GM19043 (cell line): ENCODE data around the gene FAM168A.
"Not testable (repeated sequence)": the region's sequence is repeated elsewhere in the genome, so short reads cannot be mapped to it uniquely, and the experiment has no call there.

ENCODE experiments used
- ATAC-seq: cut with Tn5 transposase; IDR thresholded peaks from one replicate; pipeline ENCODE4 v1.9.1; 2021; ENCODE audit warnings: low read depth; ENCODE audit not compliant: unreplicated experiment

FAM168A gene

DNA sequence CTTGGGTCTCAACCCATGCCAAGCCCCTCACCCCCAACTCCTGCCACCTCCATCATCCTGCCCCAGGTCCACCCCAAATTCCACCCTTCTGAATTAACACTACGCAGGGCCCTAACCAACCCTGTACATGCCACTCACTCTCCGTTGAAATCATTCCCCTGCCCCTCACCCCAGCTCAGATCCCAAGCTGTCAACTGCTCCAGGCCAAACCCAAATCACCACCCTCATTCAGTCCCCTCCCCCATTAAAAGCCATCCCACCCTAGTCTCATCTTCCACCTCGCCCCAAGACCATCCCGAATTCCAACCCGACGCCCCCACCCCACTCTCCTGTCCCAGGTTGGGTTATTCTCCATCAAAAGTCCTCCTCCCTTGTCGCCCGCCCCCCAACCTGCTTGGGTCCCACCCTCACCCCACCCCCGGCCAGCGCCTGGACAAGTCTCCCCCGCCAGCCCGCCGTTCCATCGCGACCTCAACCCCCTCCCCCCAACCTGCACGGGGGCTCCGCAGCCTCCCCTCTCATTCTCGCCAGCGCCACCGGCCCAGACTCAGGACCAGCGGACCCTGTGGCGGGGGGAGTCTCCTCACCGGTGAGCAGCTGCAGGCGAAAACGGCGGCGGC is 466 bp downstream of the FAM168A start:
- no peak for ATAC-seq

GRCh38 chr11:73596547-73596946 is 1.4 kb downstream of the FAM168A start:
- ATAC-seq = no peak

GRCh38 chr11:73592640-73593039 is 5.3 kb downstream of the FAM168A start:
- ATAC-seq = no peak

DNA sequence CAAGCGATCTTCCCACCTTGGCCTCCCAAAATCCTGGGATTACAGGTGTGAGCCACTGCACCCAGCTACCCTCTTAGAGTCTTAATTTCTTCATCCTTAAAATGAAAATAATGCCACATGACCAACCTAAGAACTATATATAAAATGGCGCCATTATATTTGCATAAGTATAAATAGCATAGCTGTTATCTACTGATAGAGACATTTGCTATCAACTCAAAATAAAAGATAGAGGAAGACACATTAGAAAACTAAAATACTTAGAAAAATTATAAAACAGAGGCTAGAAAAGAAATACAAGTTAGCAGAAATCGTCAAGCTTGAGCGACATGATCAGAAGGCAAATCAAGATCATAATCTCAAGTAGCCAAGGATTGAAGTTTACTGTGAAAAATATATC is 6.2 kb downstream of the FAM168A start:
- ATAC-seq = no peak

DNA sequence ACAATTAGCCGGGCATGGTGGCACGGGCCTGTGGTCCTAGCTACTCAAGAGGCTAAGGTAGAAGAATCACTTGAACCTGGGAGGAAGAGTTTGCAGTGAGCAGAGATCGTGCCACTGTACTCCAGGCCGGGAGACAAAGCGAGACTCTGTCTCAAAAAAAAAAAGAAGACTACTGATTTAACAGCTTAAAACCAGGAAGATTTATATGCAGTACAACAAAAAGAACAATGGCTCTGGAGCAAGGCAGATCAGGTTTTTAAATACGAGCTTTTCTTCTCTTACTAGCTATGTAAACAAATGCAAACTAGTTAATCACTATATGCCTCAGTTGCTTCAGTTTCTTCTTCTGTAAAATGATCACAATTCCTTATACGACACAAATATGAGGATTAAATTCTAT is 6.9 kb downstream of the FAM168A start:
- ATAC-seq = no peak

GRCh38 chr11:73586791-73587190 is 11.1 kb downstream of the FAM168A start:
- ATAC-seq = no peak

GRCh38 chr11:73585834-73586575 is 11.9 kb downstream of the FAM168A start:
- no peak for ATAC-seq

DNA sequence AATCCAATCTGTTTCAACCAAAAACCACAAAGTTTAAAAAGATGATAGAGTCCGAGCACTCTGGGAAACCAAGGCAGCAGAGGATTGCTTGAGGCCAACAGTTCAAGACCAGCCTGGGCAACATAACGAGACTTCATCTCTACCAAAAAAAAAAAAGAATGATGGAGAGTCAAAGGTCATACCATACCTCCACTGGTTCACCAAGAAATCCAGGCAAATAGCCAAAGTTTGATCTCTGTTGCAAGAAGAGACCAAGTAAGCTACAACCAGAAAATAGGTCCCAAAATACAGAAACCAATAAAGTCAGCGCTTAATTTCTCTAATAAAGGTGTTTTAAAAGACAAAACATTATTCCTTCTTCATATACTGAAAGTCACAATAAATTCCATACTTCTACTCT is 13.1 kb downstream of the FAM168A start:
- ATAC-seq = no peak

- no peak for ATAC-seq
Observed at GRCh38 chr11:73582653-73583052, 15.3 kb downstream of the FAM168A start.

- ATAC-seq = not testable (repeated sequence)
Observed at GRCh38 chr11:73580749-73581148, 17.2 kb downstream of the FAM168A start.

DNA sequence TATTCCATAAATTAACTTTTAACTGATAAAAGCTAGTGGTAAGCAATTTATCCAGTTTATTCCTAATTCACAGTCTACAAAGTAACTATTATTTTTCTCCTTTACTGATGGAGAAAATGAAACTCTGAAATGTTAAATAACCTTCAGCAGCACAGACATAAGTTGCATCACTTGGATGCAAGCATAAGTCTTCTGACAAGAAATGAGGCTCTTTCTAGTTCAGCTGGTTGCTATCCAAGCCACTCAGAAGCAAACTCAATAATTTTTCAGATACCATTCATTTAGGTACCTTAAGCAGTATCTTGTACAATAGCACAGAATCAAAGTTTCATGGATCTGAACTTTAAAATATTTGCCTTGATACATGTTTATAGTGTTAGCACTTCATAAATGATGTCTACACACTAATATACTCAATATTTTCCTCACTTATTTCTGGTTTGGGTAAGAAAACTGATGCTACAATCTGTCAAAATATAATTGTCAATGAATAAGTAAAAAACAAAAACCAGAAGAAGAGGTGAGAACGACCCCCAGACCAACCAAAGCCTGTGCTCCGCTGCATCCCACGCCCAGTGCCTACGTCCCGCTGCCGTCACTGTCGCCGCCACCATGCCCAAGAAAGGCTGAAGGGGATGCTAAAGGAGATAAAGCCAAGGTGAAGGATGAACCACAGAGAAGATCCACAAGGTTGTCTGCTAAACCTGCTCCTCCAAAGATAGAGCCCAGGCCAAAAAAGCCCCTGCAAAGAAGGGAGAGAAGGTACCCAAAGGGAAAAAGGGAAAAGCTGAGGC is 18.1 kb downstream of the FAM168A start:
- no peak for ATAC-seq

- ATAC-seq = no peak
Observed at GRCh38 chr11:73578592-73579185, 19.2 kb downstream of the FAM168A start.

GRCh38 chr11:73577496-73577917 is 20.4 kb downstream of the FAM168A start:
- no peak for ATAC-seq

DNA sequence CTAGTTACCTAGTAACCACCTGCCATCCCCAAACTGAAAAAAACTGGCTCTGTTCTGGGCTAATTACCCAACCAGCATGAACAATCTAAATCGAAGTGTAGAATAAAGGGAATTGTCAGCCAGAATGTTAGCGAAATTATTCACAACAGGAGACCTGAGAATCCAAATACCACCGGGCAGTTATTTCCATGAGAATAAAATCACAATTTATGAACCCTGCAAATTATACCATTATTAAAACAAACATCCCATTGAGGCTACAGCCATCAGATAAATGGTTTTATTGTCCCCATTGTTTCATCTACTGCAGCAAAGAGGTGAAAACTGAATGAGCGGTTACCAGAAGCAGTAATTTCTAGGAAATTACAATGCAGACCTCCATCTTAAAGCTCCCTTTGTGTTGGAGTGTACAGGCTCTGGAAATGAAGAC is 21.7 kb downstream of the FAM168A start:
- no peak for ATAC-seq

- ATAC-seq = not testable (repeated sequence)
Observed at GRCh38 chr11:73571982-73572381, 25.9 kb downstream of the FAM168A start.

DNA sequence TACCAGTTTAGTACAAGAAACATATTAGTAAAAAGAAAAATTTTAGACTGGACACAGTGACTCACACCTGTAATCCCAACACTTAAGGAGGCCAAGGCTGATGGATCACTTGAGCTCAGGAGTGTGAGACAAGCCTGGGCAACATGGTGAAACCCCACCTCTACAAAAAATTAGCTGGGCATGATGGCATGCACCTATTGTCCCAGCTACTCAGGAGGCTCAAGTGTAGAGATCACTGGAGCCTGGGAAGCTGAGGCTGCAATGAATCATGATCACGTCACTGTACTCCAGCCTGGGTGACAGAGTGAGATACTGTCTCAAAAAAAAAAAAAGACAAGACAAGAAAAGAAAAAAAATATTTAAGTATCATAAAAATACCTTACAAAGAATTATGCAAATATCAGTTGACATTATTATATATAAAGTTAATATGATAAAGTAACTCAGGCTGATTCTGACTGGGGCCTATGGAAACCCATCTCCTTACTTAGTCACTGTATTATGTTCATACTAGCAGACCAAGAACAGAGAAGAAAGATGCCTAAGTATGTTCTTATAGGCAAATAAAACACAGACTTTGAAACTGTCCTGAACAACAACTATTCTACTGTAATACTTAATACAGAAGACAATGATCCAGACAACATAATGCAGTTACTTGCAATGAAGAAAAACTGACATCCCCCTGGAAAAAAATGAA is 27.3 kb downstream of the FAM168A start:
- ATAC-seq = no peak

GRCh38 chr11:73566977-73567755 is 30.7 kb downstream of the FAM168A start:
- ATAC-seq = no peak

DNA sequence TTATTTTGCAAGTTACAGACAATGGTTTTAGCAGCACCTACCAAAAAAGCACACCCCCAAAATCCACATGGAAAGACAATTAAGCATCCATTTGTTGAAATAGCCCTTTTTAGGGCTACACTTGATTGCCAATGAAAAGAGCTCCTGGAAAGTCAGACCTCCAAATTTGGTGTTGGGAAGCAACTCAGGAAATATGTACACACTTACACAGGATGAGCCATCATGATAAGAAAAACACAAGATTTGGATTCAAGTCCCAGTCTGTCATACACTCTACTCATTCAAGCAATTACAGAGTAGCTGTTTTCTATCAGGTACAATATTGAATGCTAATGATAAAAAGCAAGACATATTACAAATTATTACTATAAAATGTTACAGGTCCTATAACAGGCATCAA is 31.5 kb downstream of the FAM168A start:
- ATAC-seq = no peak

GRCh38 chr11:73565804-73566203 is 32.1 kb downstream of the FAM168A start:
- no peak for ATAC-seq

DNA sequence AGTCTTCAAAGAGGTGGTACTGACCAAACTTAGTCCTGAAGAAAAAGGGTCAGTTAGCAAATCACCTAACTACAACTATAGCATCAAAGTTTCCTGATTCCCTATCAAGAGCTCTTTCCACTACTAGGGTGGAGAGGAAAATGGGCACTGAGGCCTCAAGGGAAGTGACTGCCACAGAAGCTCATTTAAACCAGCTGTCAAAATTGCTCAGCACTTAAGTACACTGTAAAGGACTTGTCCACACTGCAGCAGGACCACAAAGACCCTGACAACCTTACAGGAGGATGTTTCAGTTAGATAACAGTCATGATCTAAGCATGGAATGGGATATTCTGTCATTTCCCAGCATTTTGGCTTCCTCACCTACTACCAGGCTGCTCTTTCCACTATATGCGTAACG is 33.0 kb downstream of the FAM168A start:
- no peak for ATAC-seq
